PC-3 (cell line): Measurements from ENCODE around the gene ABTB2.

ENCODE experiments used
- EZH2phosphoT487 ChIP-seq: fragments of 300-600 bp; sonication (generic); IDR thresholded peaks from 2 replicates; pipeline ENCODE4 v1.6.1; 2018; ENCODE audit warnings: mild to moderate bottlenecking, antibody characterized with exemption, low read length, borderline replicate concordance
- TF ChIP-seq, protein P1 (sequence below): fragments of 300-600 bp; sonication (generic); conservative IDR thresholded peaks from 2 replicates; pipeline ENCODE4 v1.5.1; 2017; ENCODE audit warnings: antibody characterized with exemption, low read depth, mild to moderate bottlenecking, low read length

DNA sequence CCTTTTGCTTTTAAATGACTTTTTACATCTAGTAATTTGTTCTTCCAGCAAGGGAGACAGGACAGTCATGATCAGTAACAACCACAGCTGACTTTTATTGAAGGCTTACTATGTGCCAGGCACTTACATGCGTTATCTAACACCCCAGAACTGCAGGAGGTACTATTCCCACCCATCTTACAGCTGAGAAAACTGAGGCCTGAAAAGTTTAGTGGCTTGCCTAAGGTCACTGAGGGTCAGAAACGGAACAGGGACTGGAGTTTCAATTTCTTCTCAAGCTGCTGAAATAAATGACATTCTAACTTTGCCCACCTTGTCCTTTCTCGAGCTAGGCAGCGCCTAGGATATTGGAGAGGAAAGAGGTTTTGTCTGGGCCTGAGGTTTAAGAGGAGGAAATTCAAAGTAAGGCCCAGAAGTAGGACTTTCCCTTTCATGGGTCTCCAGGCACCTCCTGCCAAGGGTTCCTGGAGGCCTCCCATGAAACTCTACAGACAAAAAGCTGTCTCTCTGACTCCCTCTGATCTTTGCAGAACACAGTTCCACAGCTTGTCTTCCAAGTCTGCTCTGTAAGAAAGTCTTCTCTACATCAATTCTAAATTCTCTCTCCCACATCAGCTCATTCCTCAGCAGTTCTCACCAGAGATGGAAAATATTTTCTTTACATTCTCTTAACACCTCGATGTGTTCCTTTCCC, 150.2 kb downstream of the ABTB2 start:
- TF ChIP-seq, protein P1, sequence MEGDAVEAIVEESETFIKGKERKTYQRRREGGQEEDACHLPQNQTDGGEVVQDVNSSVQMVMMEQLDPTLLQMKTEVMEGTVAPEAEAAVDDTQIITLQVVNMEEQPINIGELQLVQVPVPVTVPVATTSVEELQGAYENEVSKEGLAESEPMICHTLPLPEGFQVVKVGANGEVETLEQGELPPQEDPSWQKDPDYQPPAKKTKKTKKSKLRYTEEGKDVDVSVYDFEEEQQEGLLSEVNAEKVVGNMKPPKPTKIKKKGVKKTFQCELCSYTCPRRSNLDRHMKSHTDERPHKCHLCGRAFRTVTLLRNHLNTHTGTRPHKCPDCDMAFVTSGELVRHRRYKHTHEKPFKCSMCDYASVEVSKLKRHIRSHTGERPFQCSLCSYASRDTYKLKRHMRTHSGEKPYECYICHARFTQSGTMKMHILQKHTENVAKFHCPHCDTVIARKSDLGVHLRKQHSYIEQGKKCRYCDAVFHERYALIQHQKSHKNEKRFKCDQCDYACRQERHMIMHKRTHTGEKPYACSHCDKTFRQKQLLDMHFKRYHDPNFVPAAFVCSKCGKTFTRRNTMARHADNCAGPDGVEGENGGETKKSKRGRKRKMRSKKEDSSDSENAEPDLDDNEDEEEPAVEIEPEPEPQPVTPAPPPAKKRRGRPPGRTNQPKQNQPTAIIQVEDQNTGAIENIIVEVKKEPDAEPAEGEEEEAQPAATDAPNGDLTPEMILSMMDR: no peak
- TF ChIP-seq EZH2phosphoT487: no peak
